HT-29 (cell line): ENCODE measurements around the gene MYG1. TPM values are rescaled to one million over a fixed set of nuclear protein-coding genes. Genes with fewer than 3 reads are reported as not detected.

ENCODE experiments used
- total RNA-seq: library from RNA; depleted of rRNA; stranded (reverse); fragments of >200 nt; shearing (Covaris generic); gene quantifications from 2 replicates; pipeline ENCODE4 v1.2.3, GENCODE V29; 2014; rRNA removed

Gene MYG1
- total RNA-seq, 1 experiment from 2014 or later: 106 TPM

Other genes starting within 250 kb of the MYG1 start
- 57.7 and 71.9 TPM in 2 replicates for gene TNS2, start 249.6 kb upstream of the MYG1 start, total RNA-seq
- 27.4 and 29.0 TPM in 2 replicates for gene SPRYD3, start 220.3 kb upstream of the MYG1 start, total RNA-seq
- 394 and 417 TPM in 2 replicates for gene IGFBP6, start 202.0 kb upstream of the MYG1 start, total RNA-seq
- gene SOAT2, start 196.2 kb upstream of the MYG1 start, total RNA-seq: 0.15 and 0.23 TPM in 2 replicates
- 8.1 and 8.8 TPM in 2 replicates for gene ZNF740, start 119.0 kb upstream of the MYG1 start, total RNA-seq
- gene CSAD, start 118.8 kb upstream of the MYG1 start, total RNA-seq: 14.7 and 16.3 TPM in 2 replicates
- 8.1 and 11.4 TPM in 2 replicates for gene ITGB7, start 92.4 kb upstream of the MYG1 start, total RNA-seq
- 89.7 and 92.5 TPM in 2 replicates for gene RARG, start 67.5 kb upstream of the MYG1 start, total RNA-seq
- gene ESPL1, start 31.4 kb upstream of the MYG1 start, total RNA-seq: 28.0 and 31.0 TPM in 2 replicates
- gene PFDN5, start 4.2 kb upstream of the MYG1 start, total RNA-seq: 219 and 260 TPM in 2 replicates
- gene AAAS, start 21.9 kb downstream of the MYG1 start, total RNA-seq: 68.4 and 70.6 TPM in 2 replicates
- gene SP7, start 36.7 kb downstream of the MYG1 start, total RNA-seq: not detected in 2 replicates
- gene SP1, start 80.5 kb downstream of the MYG1 start, total RNA-seq: 52.0 and 56.5 TPM in 2 replicates
- gene AMHR2, start 124.2 kb downstream of the MYG1 start, total RNA-seq: not detected in 2 replicates
- 122 and 134 TPM in 2 replicates for gene PRR13, start 142.0 kb downstream of the MYG1 start, total RNA-seq
- 127 and 135 TPM in 2 replicates for gene PCBP2, start 152.4 kb downstream of the MYG1 start, total RNA-seq
- gene MAP3K12, start 199.8 kb downstream of the MYG1 start, total RNA-seq: 0.84 and 3.2 TPM in 2 replicates
- gene TARBP2, start 201.6 kb downstream of the MYG1 start, total RNA-seq: 68.9 and 89.2 TPM in 2 replicates
- gene NPFF, start 207.8 kb downstream of the MYG1 start, total RNA-seq: not detected in 2 replicates